ENCODE data around the gene KIF3B. TPM values are rescaled to one million over a fixed set of nuclear protein-coding genes. Genes with fewer than 3 reads are reported as not detected.
A peak's percentile ranks its signal among the peaks of the same experiment; 100 is the strongest.

KIF3B gene
- total and polyA plus RNA-seq, 10 of the 15 experiments (the other 5 are each of a cell fraction or from before 2014, with no cell fraction given), result 7.4 to 37.3 (median 25.9) TPM

GRCh38 chr20:32360333-32360634 is 82.8 kb downstream of the KIF3B start:
- no peaks in the 10 kb centered on the region; the same call in 2 of the 3 replicates for H3K9me3 ChIP-seq (replicated peaks; ENCODE audit: control insufficient read depth, insufficient read depth, low read length)
- H3K4me2 ChIP-seq (ENCODE audit: control insufficient read depth, insufficient read depth), result peak overlapping the region; percentile 94
- ChIA-PET POLR2A (interaction anchor here (0.9 to 3.0 kb wide), 3 partner anchors 9 to 74 kb away, joined by 4 to 16 read pairs (median 6); no protein-coding TSS in a partner anchor), RAD21 (ENCODE audit: unreplicated experiment) (interaction anchor here (1.4 to 3.3 kb wide), 5 partner anchors 8 to 166 kb away, joined by 3 to 17 read pairs (median 4); no protein-coding TSS in a partner anchor), SMC1A (ENCODE audit: uncharacterized antibody, unreplicated experiment) (interaction anchor here (1.2 to 2.7 kb wide), 10 partner anchors 10 to 291 kb away, joined by 3 to 18 read pairs (median 4); partner anchors contain the start of gene TM9SF4), CTCF (interaction anchor here (1.3 to 2.3 kb wide), 4 partner anchors 23 to 80 kb away, joined by 3 to 6 read pairs (median 4); no protein-coding TSS in a partner anchor)
- ATAC-seq (no peak), DNase-seq (ENCODE audit: low read depth, low spot score) (no peak), FAIRE-seq (no peak)
- no TSS peak for BruUV-seq (replicated peaks)
- intact Hi-C loops (cut with micrococcal nuclease; ENCODE audit: unreplicated experiment), result no loop called here
- H2AFZ ChIP-seq (ENCODE audit: control insufficient read depth, low read depth, low read length), result no peak overlapping the region
- in situ Hi-C loops (cut with MboI), result no loop called here
- peak overlapping the region; percentile 42 for H3K27ac ChIP-seq (ENCODE audit: control insufficient read depth, insufficient read depth)
- no peaks in the 10 kb centered on the region for H3K36me3 ChIP-seq (ENCODE audit: control insufficient read depth in 2 of 2, insufficient read depth in 2 of 2, low read length in 1 of 2)
- WGBS (ENCODE audit: insufficient coverage, insufficient replicate concordance, low lambda C conversion rate, missing lambda C conversion rate), result 0% methylated on average over 5 of the region's 5 CpGs
- H3K79me2 ChIP-seq (ENCODE audit: control insufficient read depth, insufficient read depth, low read length), result peaks cover 72% of the 10 kb centered on the region
- peak overlapping the region; percentile 77 for H3K4me3 ChIP-seq
- H3K4me1 ChIP-seq (ENCODE audit: control insufficient read depth, insufficient read depth, low read length), result peaks cover 25% of the 10 kb centered on the region
- no peaks in the 10 kb centered on the region for H3K27me3 ChIP-seq (replicated peaks in 1 of 2; ENCODE audit: control insufficient read depth in 2 of 2, insufficient read depth in 2 of 2, low read length in 1 of 2)
- H3K9ac ChIP-seq (ENCODE audit: control insufficient read depth, insufficient read depth, low read length), result peak overlapping the region; percentile 79
- peaks cover 7% of the 10 kb centered on the region for H4K20me1 ChIP-seq (ENCODE audit: control insufficient read depth, insufficient read depth)
- TF ChIP-seq NKRF (conservative IDR thresholded peaks at IDR 0.05) (no peak), RELB (IDR thresholded peaks at IDR 0.05; ENCODE audit: low read depth) (no peak), BCL3 (IDR thresholded peaks at IDR 0.05; ENCODE audit: borderline replicate concordance, insufficient read depth, low read depth, low read length, poor library complexity, severe bottlenecking) (no peak), MTA3 (IDR thresholded peaks at IDR 0.05; ENCODE audit: borderline replicate concordance, low read length) (no peak), HDAC6 (IDR thresholded peaks at IDR 0.05; ENCODE audit: unreplicated experiment) (no peak), ETV6 (conservative IDR thresholded peaks at IDR 0.05 in 1 of 2, IDR thresholded peaks at IDR 0.05 in 1 of 2; ENCODE audit: borderline replicate concordance in 1 of 2, low read depth in 1 of 2) (no peak), ZBTB4 (CRISPR knock-in tag; IDR thresholded peaks at IDR 0.05) (no peak), SKIL (IDR thresholded peaks at IDR 0.05; ENCODE audit: low read depth, poor library complexity, severe bottlenecking) (no peak)
